K562 (cell line): Measurements from ENCODE around the gene DNAJB13. TPM values are rescaled to one million over a fixed set of nuclear protein-coding genes. Genes with fewer than 3 reads are reported as not detected.

ENCODE experiments used
- MYC ChIP-seq, 2 experiments: fragments of 250-450 bp in 1 of 2; sonication (Bioruptor Pico) in 1 of 2; IDR thresholded peaks; 2 replicates each; pipeline versions ENCODE4 v1.5.1 to v1.6.1; 2012 to 2021; ENCODE audit warnings: low read depth in 2 of 2, borderline replicate concordance in 1 of 2, improper control_type of control experiment in 1 of 2, low read length in 1 of 2, mild to moderate bottlenecking in 1 of 2, moderate library complexity in 1 of 2
- PTBP1 ChIP-seq: fragments of 200-400 bp; formaldehyde crosslinking; IDR thresholded peaks from 2 replicates; pipeline ENCODE4 v1.6.1; 2017; ENCODE audit warnings: low read depth, low read length
- SLC30A9 ChIP-seq: fragments of 250-450 bp; sonication (Bioruptor Pico); IDR thresholded peaks from 2 replicates; pipeline ENCODE4 v1.8.0; 2022; ENCODE audit warnings: mild to moderate bottlenecking, moderate library complexity
- SMARCA4 ChIP-seq: fragments of 450-650 bp; IDR thresholded peaks from 2 replicates; pipeline ENCODE4 v1.6.1; 2016
- ZFP36 ChIP-seq: fragments of 150-350 bp; IDR thresholded peaks from 2 replicates; pipeline ENCODE4 v1.6.1; 2018; ENCODE audit warnings: low read length, low read depth; ENCODE audit not compliant: partially characterized antibody
- ZNF134 ChIP-seq: fragments of 250-450 bp; sonication (Bioruptor Pico); conservative IDR thresholded peaks from 2 replicates; pipeline ENCODE4 v1.4.0; 2020
- polyA plus RNA-seq, 8 experiments: library from polyadenylated mRNA; depleted of rRNA in 4 of 8; stranded (reverse) in 5 of 8; unstranded in 3 of 8; fragments of >200 nt; fragmentation: Nextera tagmentation in 2 of 8; fragmentation: Illumina TruSeq in 1 of 8; extraction: Ambion mirVana in 2 of 8; extraction: Trizol in 1 of 8; gene quantifications; 2 replicates each; pipeline versions ENCODE4 v1.2.1 to v1.2.3, GENCODE V29; 2011 to 2014; ENCODE audit warnings: inconsistent platforms in 1 of 8, missing spikeins in 1 of 8
- total RNA-seq, 7 experiments: library from RNA; depleted of rRNA in 6 of 7; stranded (reverse); fragments of >200 nt in 6 of 7; fragmentation: Illumina TruSeq in 2 of 7; extraction: Trizol in 2 of 7; gene quantifications; 2 replicates each; pipeline versions ENCODE4 v1.2.1 to v1.2.3, GENCODE V29; 2011 to 2021; ENCODE audit warnings: low replicate concordance in 1 of 7
- TF ChIP-seq, protein P1 (sequence below): IDR thresholded peaks from 2 replicates; pipeline ENCODE4 v1.6.1; 2014; ENCODE audit warnings: antibody characterized with exemption
- TF ChIP-seq, protein P2 (sequence below), 3 experiments: fragments of 200-800 bp in 1 of 3; fragments of 250-450 bp in 1 of 3; fragments of 450-650 bp in 1 of 3; sonication (Bioruptor Pico) in 1 of 3; sonication (Bioruptor generic) in 1 of 3; formaldehyde crosslinking in 1 of 3; IDR thresholded peaks; 2 replicates each; pipeline versions ENCODE4 v1.6.1 to v1.8.0; 2016 to 2022; ENCODE audit warnings: mild to moderate bottlenecking in 2 of 3, missing genetic modification characterization in 2 of 3, missing compliant biosample characterization in 1 of 3, moderate library complexity in 1 of 3
- TF ChIP-seq, protein P3 (sequence below), 2 experiments: fragments of 250-450 bp in 1 of 2; fragments of 450-650 bp in 1 of 2; sonication (Bioruptor Pico) in 1 of 2; IDR thresholded peaks; 2 replicates each; pipeline versions ENCODE4 v1.6.1 to v1.8.0; 2016 to 2021; ENCODE audit warnings: mild to moderate bottlenecking in 2 of 2, moderate library complexity in 2 of 2, missing compliant biosample characterization in 1 of 2, missing genetic modification characterization in 1 of 2
- TF ChIP-seq, protein P4 (sequence below): fragments of 200-800 bp; sonication (Bioruptor generic); IDR thresholded peaks from 2 replicates; pipeline ENCODE4 v1.6.1; 2017; ENCODE audit warnings: missing genetic modification characterization, missing compliant biosample characterization
- TF ChIP-seq, protein P5 (sequence below): fragments of 200-800 bp; sonication (Bioruptor generic); IDR thresholded peaks from 2 replicates; pipeline ENCODE4 v1.6.1; 2016; ENCODE audit warnings: missing genetic modification characterization, missing compliant biosample characterization

DNAJB13 gene
- total and polyA plus RNA-seq, 9 of the 15 experiments (the other 6 are each of a cell fraction or from before 2014, with no cell fraction given) = 0.14 TPM; not detected in 8

DNA sequence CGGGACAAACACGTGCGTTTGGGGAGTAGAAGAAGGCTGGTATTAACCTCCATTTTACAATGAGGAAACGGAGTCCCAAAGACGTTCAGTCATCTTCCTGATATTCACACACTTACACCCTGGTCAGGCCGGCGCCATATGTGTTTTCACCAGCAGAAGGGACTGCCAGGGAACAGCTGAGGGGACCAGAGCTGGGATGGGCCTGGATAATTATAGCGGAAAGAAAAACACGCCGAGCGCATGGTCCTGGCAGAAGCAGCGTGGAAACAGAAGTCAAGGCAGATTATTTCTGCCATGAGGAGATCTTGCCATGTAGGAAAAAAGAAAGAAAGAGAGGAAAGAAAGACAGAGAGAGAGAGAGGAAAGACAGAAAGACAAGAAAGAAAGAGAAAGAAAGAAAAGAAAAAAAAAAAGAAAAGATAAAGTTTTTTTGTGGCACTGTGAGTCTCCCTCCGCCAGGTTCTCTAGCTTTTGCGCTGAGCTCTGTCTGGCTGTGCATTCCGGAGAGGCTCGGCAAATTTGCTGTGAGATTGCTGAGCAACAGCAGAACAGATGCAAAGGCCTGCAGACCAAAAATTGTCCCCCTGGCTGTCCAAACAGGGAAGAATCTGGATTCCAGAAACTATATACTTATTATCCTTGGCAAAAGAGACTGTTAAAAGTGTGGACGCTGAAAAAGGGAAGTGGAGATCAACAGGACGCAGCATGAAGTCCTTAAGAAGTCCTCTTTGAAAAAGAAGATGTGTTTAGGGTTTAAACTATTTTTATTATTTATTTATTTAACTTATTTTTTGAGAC, 33.1 kb downstream of the DNAJB13 start (continued):
- TF ChIP-seq, protein P1, sequence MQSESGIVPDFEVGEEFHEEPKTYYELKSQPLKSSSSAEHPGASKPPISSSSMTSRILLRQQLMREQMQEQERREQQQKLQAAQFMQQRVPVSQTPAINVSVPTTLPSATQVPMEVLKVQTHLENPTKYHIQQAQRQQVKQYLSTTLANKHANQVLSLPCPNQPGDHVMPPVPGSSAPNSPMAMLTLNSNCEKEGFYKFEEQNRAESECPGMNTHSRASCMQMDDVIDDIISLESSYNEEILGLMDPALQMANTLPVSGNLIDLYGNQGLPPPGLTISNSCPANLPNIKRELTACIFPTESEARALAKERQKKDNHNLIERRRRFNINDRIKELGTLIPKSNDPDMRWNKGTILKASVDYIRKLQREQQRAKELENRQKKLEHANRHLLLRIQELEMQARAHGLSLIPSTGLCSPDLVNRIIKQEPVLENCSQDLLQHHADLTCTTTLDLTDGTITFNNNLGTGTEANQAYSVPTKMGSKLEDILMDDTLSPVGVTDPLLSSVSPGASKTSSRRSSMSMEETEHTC = no peak
- TF ChIP-seq SLC30A9 (CRISPR knock-in tag) (no peak), ZFP36 (peak; percentile 53), ZNF134 (no peak), SMARCA4 (0 out of 2 replicates have a peak, but pooled peaks have one; percentile 17), MYC (IDR thresholded peaks at IDR 0.05; ENCODE audit: low read depth, low read length) (peak; percentile 16; the same call in 1 of the 2 replicates), MYC (CRISPR knock-in tag; IDR thresholded peaks at IDR 0.05; ENCODE audit: borderline replicate concordance, low read depth) (no peak; the same call in 1 of the 2 replicates), PTBP1 (no peak)
- TF ChIP-seq, protein P2, sequence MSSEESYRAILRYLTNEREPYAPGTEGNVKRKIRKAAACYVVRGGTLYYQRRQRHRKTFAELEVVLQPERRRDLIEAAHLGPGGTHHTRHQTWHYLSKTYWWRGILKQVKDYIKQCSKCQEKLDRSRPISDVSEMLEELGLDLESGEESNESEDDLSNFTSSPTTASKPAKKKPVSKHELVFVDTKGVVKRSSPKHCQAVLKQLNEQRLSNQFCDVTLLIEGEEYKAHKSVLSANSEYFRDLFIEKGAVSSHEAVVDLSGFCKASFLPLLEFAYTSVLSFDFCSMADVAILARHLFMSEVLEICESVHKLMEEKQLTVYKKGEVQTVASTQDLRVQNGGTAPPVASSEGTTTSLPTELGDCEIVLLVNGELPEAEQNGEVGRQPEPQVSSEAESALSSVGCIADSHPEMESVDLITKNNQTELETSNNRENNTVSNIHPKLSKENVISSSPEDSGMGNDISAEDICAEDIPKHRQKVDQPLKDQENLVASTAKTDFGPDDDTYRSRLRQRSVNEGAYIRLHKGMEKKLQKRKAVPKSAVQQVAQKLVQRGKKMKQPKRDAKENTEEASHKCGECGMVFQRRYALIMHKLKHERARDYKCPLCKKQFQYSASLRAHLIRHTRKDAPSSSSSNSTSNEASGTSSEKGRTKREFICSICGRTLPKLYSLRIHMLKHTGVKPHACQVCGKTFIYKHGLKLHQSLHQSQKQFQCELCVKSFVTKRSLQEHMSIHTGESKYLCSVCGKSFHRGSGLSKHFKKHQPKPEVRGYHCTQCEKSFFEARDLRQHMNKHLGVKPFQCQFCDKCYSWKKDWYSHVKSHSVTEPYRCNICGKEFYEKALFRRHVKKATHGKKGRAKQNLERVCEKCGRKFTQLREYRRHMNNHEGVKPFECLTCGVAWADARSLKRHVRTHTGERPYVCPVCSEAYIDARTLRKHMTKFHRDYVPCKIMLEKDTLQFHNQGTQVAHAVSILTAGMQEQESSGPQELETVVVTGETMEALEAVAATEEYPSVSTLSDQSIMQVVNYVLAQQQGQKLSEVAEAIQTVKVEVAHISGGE (CRISPR knock-in tag; IDR thresholded peaks at IDR 0.05) = peak in 1 of 3 experiments; percentile 61; a peak in 2 of 6 replicates
- TF ChIP-seq, protein P3, sequence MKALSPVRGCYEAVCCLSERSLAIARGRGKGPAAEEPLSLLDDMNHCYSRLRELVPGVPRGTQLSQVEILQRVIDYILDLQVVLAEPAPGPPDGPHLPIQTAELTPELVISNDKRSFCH (CRISPR knock-in tag; IDR thresholded peaks at IDR 0.05) = peak; percentile 49; the same call in 1 of the 2 replicates
- TF ChIP-seq, protein P3 (tag; IDR thresholded peaks at IDR 0.05) = 0 out of 2 replicates have a peak, but pooled peaks have one; percentile 44
- TF ChIP-seq, protein P4, sequence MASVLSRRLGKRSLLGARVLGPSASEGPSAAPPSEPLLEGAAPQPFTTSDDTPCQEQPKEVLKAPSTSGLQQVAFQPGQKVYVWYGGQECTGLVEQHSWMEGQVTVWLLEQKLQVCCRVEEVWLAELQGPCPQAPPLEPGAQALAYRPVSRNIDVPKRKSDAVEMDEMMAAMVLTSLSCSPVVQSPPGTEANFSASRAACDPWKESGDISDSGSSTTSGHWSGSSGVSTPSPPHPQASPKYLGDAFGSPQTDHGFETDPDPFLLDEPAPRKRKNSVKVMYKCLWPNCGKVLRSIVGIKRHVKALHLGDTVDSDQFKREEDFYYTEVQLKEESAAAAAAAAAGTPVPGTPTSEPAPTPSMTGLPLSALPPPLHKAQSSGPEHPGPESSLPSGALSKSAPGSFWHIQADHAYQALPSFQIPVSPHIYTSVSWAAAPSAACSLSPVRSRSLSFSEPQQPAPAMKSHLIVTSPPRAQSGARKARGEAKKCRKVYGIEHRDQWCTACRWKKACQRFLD = peak; percentile 12; the same call in 1 of the 2 replicates
- TF ChIP-seq, protein P5, sequence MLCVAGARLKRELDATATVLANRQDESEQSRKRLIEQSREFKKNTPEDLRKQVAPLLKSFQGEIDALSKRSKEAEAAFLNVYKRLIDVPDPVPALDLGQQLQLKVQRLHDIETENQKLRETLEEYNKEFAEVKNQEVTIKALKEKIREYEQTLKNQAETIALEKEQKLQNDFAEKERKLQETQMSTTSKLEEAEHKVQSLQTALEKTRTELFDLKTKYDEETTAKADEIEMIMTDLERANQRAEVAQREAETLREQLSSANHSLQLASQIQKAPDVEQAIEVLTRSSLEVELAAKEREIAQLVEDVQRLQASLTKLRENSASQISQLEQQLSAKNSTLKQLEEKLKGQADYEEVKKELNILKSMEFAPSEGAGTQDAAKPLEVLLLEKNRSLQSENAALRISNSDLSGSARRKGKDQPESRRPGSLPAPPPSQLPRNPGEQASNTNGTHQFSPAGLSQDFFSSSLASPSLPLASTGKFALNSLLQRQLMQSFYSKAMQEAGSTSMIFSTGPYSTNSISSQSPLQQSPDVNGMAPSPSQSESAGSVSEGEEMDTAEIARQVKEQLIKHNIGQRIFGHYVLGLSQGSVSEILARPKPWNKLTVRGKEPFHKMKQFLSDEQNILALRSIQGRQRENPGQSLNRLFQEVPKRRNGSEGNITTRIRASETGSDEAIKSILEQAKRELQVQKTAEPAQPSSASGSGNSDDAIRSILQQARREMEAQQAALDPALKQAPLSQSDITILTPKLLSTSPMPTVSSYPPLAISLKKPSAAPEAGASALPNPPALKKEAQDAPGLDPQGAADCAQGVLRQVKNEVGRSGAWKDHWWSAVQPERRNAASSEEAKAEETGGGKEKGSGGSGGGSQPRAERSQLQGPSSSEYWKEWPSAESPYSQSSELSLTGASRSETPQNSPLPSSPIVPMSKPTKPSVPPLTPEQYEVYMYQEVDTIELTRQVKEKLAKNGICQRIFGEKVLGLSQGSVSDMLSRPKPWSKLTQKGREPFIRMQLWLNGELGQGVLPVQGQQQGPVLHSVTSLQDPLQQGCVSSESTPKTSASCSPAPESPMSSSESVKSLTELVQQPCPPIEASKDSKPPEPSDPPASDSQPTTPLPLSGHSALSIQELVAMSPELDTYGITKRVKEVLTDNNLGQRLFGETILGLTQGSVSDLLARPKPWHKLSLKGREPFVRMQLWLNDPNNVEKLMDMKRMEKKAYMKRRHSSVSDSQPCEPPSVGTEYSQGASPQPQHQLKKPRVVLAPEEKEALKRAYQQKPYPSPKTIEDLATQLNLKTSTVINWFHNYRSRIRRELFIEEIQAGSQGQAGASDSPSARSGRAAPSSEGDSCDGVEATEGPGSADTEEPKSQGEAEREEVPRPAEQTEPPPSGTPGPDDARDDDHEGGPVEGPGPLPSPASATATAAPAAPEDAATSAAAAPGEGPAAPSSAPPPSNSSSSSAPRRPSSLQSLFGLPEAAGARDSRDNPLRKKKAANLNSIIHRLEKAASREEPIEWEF (CRISPR knock-in tag) = 0 out of 2 replicates have a peak, but pooled peaks have one; percentile 48
